Fibroblast of pulmonary artery (primary cell): ENCODE results near the gene GAP43.
"Not testable (repeated sequence)": the region's sequence is repeated elsewhere in the genome, so short reads cannot be mapped to it uniquely, and the experiment has no call there.

Experiments
- DNase-seq: peaks from one replicate; pipeline ENCODE4 v3.0.0-alpha.2; 2010; ENCODE audit warnings: low read depth
- H3K4me3 ChIP-seq: replicated peaks from 2 replicates; pipeline ENCODE4 v1.5.1; 2011; ENCODE audit warnings: low read depth, mild to moderate bottlenecking, control low read depth, low read length, moderate library complexity
- TF ChIP-seq, protein P1 (sequence below): IDR thresholded peaks from 2 replicates; pipeline ENCODE4 v1.5.1; 2011; ENCODE audit warnings: mild to moderate bottlenecking, control low read depth, low read length, inconsistent platforms; ENCODE audit errors: missing control alignments

The GAP43 gene

DNA sequence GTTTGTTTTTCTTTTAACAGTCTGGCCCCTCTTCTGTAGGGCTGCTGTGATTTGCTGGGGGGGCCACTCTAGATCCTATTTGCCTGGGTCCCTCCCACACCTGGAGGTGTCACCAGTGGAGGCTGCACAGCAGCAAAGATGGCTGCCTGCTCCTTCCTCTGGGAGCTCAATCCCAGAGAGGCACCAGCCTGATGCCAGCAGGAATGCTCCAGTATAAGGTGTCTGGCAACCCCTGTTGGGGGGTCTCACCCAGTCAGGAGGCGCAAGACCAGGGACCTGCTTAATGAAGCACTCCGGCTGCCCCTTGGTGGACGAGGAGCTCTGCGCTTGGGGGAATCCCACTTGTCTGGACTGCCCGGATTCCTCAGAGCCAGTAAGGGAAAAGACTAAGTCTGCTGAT is 118.3 kb downstream of the GAP43 start:
- H3K4me3 ChIP-seq = no peak overlapping the region
- TF ChIP-seq, protein P1, sequence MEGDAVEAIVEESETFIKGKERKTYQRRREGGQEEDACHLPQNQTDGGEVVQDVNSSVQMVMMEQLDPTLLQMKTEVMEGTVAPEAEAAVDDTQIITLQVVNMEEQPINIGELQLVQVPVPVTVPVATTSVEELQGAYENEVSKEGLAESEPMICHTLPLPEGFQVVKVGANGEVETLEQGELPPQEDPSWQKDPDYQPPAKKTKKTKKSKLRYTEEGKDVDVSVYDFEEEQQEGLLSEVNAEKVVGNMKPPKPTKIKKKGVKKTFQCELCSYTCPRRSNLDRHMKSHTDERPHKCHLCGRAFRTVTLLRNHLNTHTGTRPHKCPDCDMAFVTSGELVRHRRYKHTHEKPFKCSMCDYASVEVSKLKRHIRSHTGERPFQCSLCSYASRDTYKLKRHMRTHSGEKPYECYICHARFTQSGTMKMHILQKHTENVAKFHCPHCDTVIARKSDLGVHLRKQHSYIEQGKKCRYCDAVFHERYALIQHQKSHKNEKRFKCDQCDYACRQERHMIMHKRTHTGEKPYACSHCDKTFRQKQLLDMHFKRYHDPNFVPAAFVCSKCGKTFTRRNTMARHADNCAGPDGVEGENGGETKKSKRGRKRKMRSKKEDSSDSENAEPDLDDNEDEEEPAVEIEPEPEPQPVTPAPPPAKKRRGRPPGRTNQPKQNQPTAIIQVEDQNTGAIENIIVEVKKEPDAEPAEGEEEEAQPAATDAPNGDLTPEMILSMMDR = no peak
- no peak for DNase-seq

DNA sequence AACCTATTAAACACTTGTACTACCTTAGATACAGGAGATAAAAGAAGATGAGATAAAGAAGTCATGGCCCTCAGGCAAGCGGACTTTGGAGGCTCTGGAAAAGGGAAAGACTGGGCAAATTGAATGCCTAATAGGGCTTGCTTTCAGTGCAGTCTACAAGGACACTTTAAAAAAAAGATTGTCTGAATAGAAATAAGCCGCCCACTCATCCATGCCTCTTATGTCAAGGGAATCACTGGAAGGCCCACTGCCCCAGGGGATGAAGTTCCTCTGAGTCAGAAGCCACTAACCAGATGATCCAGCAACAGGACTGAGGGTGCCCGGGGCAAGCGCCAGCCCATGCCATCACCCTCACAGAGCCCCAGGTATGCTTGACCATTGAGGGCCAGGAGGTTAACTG is 121.2 kb downstream of the GAP43 start:
- H3K4me3 ChIP-seq, DNase-seq: not testable (repeated sequence)

DNA sequence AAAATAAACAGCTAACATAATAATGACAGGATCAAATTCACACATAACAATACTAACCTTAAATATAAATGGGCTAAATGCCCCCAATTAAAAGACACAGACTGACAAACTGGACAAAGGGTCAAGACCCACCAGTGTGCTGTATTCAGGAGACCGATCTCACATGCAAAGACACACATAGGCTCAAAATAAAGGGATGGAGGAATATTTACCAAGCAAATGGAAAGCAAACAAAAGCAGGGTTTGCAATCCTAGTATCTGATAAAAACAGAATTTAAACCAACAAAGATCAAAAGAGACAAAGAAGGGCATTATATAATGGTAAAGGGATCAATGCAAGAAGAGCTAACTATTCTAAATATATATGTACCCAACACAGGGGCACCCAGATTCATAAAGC is 129.7 kb downstream of the GAP43 start:
- not testable (repeated sequence) for DNase-seq, H3K4me3 ChIP-seq

DNA sequence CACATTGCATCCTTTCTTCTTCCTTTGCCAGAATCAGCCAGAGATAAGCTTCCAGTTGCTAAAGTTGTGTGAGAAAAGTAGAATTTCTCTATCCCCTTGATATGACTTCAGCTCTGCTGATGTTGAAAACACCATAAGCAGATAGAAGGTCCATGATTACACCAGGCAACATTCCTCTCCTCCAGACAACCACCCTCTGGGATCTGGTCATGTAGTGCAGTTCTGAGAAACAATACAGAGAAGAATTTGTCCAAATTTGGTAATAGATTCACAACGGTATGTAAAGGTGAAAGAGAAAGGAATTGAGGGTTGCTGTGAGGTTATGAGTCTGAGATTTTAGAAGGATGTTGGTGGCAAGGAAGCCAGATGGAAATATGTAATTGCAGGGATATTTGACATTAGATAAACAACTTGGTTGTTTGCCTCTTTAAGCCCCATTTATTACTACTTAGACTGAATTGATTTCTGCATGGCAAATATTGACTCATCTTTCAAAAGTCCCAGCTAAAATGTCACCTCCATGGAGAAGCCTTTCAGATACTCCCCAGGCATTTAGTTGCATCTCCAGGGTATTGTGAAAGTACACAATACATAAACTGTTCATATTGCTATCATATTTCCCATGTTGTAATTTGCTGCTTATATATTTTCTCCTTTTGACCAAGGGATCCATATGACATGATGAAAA is 134.9 kb downstream of the GAP43 start:
- DNase-seq = peak; percentile 27
- TF ChIP-seq, protein P1 = no peak
- H3K4me3 ChIP-seq = no peak overlapping the region

DNA sequence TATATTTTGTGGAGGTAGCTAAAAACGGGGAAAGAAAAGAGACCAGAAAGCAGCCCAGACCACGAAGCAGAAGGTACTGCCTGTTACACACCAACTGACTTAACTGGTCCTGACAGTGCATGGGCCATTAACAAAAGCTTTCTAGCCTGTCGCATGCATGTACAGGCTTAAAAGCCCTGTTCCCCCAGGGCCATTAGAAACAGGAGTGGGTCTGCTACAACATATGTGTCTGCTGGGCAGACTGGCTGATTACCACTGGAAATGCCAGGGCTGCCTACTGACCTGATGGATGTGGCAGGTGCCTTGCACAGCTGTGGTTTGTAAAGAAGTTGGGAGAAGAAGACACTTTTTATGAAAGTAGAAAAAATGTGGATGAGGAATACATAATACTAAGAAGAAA is 137.4 kb downstream of the GAP43 start:
- DNase-seq = no peak
- TF ChIP-seq, protein P1 = no peak
- H3K4me3 ChIP-seq = no peak overlapping the region

DNA sequence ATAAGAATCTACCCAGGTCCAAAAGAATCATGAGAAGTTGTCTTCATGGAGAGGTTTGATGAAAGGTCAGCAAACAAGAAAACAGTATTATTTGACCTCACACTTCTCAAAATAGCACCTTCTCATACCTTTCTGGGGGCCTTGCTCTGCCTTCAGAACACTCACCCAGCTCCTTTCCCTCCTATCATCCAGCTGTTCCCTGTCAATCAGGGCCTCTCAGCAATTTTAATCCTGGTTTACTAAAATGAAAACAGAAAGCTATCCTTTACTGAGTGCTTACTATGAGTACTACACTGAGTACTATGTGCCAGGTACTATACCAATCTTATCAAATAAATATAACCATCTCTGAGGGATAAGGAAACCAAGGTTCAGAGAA is 138.6 kb downstream of the GAP43 start:
- TF ChIP-seq, protein P1 = no peak
- DNase-seq = no peak
- no peak overlapping the region for H3K4me3 ChIP-seq

DNA sequence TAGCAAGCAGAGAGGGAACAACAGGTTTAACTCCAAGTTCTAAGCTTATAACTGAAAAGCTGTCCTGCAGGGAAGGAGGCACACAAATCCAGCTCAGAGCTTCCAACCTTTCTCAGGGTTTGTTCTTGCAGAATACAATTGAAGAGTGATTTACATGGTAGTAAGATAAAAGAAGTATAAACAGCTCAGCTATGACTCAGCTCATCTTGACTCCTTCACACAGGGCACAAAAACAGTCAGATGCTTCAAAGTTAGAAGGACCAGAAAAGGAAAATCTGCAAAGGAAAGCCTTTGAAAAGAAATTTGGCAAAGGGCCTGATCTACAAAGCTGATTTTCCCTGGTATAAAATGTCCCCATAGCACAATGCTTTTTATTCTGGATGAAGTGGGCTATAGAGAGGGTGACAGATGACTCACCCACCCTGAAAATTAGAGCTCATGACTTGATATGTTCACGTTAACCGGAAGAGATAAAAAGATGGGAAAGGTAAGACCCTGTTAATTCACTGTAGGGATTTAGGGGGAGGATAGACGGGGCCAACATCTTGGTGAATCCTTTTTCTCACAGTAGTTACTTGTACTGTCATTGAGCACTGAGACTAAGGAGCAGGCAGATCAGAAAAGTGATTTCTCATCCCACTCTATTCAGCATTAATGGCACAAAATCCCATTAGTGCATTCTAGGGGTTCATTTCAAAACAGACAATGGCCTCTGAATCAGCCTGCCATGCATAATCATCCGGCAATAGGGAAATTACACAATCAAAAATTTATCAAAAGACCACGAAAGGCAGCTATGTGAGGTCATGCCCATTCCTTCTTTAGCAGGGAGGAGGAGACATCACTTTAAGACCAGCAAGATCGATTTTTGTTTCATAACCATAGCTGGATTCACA is 143.5 kb downstream of the GAP43 start:
- TF ChIP-seq, protein P1 = no peak

DNA sequence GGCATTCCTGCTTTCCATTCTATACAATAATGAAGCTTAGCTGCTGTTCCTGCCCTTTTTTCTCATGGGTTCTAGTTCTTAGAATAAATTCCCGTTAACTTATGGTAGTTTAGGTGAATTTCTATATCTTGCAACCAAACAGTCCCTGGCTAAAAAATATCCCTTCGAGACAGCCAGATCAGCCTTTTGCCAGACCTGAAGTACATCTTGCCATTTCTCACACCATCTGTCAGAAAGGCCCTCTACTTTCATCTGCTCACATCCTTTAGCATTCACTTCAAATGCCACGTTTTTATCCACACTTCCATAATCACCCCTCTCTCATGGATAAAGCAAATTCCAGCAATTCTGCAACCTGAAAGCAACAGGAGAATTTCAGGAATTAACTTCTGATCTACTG is 145.4 kb downstream of the GAP43 start:
- no peak overlapping the region for H3K4me3 ChIP-seq
- DNase-seq = no peak
- TF ChIP-seq, protein P1 = no peak

More for the DNA sequence above, 143.5 kb downstream of the GAP43 start:
- DNase-seq = peak; percentile 77
- no peak overlapping the region for H3K4me3 ChIP-seq
